Trophoblast cell (in vitro differentiated cells and primary cell): ENCODE results near the gene ZNF229. TPM values are rescaled to one million over a fixed set of nuclear protein-coding genes. Genes with fewer than 3 reads are reported as not detected.
"Not testable (repeated sequence)": the region's sequence is repeated elsewhere in the genome, so short reads cannot be mapped to it uniquely, and the experiment has no call there.

ENCODE experiments used
- DNase-seq, 2 donors: peaks; one replicate each; pipeline ENCODE4 v3.0.0-alpha.2; 2016
- H2AFZ ChIP-seq: 2 replicates; pipeline ENCODE4 v1.6.1; 2013; ENCODE audit warnings: low read length, moderate library complexity, mild to moderate bottlenecking; ENCODE audit not compliant: insufficient read depth, poor library complexity
- H2AK5ac ChIP-seq: 2 replicates; pipeline ENCODE4 v1.6.1; 2013; ENCODE audit warnings: mild to moderate bottlenecking, low read length
- H2BK120ac ChIP-seq: 2 replicates; pipeline ENCODE4 v1.6.1; 2013; ENCODE audit warnings: low read length, mild to moderate bottlenecking, moderate library complexity; ENCODE audit not compliant: insufficient read depth, poor library complexity
- H2BK12ac ChIP-seq: 2 replicates; pipeline ENCODE4 v1.6.1; 2013; ENCODE audit warnings: mild to moderate bottlenecking, low read length, moderate library complexity
- H2BK5ac ChIP-seq: 2 replicates; pipeline ENCODE4 v1.6.1; 2013; ENCODE audit warnings: low read length, low read depth, moderate library complexity, mild to moderate bottlenecking; ENCODE audit not compliant: poor library complexity
- H3K14ac ChIP-seq: 2 replicates; pipeline ENCODE4 v1.6.1; 2013; ENCODE audit warnings: mild to moderate bottlenecking, low read length
- H3K18ac ChIP-seq: 2 replicates; pipeline ENCODE4 v1.6.1; 2013; ENCODE audit warnings: mild to moderate bottlenecking, low read length
- H3K23ac ChIP-seq: 2 replicates; pipeline ENCODE4 v1.6.1; 2013; ENCODE audit warnings: low read length
- H3K27ac ChIP-seq: 2 replicates; pipeline ENCODE4 v1.5.1; 2013; ENCODE audit warnings: low read depth, mild to moderate bottlenecking, inconsistent platforms, low read length, moderate library complexity
- H3K27me3 ChIP-seq: 2 replicates; pipeline ENCODE4 v1.6.1; 2013; ENCODE audit warnings: inconsistent platforms, mild to moderate bottlenecking, low read length, moderate library complexity; ENCODE audit not compliant: insufficient read depth
- H3K36me3 ChIP-seq, 2 experiments: 1 replicate in 1 of 2; 2 replicates in 1 of 2; pipeline ENCODE4 v1.6.1; 2013; ENCODE audit warnings: low read length in 2 of 2, mild to moderate bottlenecking in 2 of 2, moderate library complexity in 1 of 2; ENCODE audit not compliant: insufficient read depth in 2 of 2, control insufficient read depth in 1 of 2
- H3K4ac ChIP-seq: 2 replicates; pipeline ENCODE4 v1.6.1; 2013; ENCODE audit warnings: low read depth, mild to moderate bottlenecking, low read length, moderate library complexity
- H3K4me1 ChIP-seq, 2 experiments: 1 replicate in 1 of 2; 2 replicates in 1 of 2; pipeline ENCODE4 v1.6.1; 2013; ENCODE audit warnings: low read length in 2 of 2, mild to moderate bottlenecking in 2 of 2, moderate library complexity in 1 of 2; ENCODE audit not compliant: insufficient read depth in 2 of 2, control insufficient read depth in 1 of 2
- H3K4me2 ChIP-seq: 2 replicates; pipeline ENCODE4 v1.6.1; 2013; ENCODE audit warnings: inconsistent platforms, mild to moderate bottlenecking, low read length, moderate library complexity
- H3K4me3 ChIP-seq: 2 replicates; pipeline ENCODE4 v1.5.1; 2013; ENCODE audit warnings: mild to moderate bottlenecking, low read depth, low read length, inconsistent platforms
- H3K79me1 ChIP-seq: one replicate; pipeline ENCODE4 v1.6.1; 2013; ENCODE audit warnings: low read length
- H3K79me2 ChIP-seq: 2 replicates; pipeline ENCODE4 v1.6.1; 2013; ENCODE audit warnings: low read length, mild to moderate bottlenecking; ENCODE audit not compliant: control insufficient read depth, insufficient read depth, poor library complexity
- H3K9ac ChIP-seq: 2 replicates; pipeline ENCODE4 v1.6.1; 2013; ENCODE audit warnings: mild to moderate bottlenecking, low read length
- H3K9me3 ChIP-seq: 2 replicates; pipeline ENCODE4 v1.6.1; 2013; ENCODE audit warnings: low read depth, mild to moderate bottlenecking, control low read depth, inconsistent platforms, low read length; ENCODE audit not compliant: insufficient read depth
- H4K12ac ChIP-seq: 2 replicates; pipeline ENCODE4 v1.6.1; 2013; ENCODE audit warnings: low read depth, mild to moderate bottlenecking, low read length, moderate library complexity
- H4K8ac ChIP-seq: 2 replicates; pipeline ENCODE4 v1.6.1; 2013; ENCODE audit warnings: low read depth, mild to moderate bottlenecking, low read length, moderate library complexity
- H4K91ac ChIP-seq: one replicate; pipeline ENCODE4 v1.6.1; 2013; ENCODE audit warnings: low read depth, mild to moderate bottlenecking, low read length, moderate library complexity
- WGBS: extraction: QIAGEN DNeasy Blood & Tissue Kit; methylation state at CpG from one replicate; pipeline ENCODE4 v1.1.7; 2013; ENCODE audit warnings: missing lambda C conversion rate; ENCODE audit not compliant: insufficient read length, insufficient coverage; ENCODE audit errors: extremely low coverage; 5-methylcytosine and 5-hydroxymethylcytosine counted together
- polyA plus RNA-seq: library from polyadenylated mRNA; stranded (reverse); fragments of 200-250 nt; gene quantifications from 2 replicates; pipeline ENCODE4 v1.2.3, GENCODE V29; 2013

The ZNF229 gene
- polyA plus RNA-seq, result 5.0 and 5.2 TPM in 2 replicates

DNA sequence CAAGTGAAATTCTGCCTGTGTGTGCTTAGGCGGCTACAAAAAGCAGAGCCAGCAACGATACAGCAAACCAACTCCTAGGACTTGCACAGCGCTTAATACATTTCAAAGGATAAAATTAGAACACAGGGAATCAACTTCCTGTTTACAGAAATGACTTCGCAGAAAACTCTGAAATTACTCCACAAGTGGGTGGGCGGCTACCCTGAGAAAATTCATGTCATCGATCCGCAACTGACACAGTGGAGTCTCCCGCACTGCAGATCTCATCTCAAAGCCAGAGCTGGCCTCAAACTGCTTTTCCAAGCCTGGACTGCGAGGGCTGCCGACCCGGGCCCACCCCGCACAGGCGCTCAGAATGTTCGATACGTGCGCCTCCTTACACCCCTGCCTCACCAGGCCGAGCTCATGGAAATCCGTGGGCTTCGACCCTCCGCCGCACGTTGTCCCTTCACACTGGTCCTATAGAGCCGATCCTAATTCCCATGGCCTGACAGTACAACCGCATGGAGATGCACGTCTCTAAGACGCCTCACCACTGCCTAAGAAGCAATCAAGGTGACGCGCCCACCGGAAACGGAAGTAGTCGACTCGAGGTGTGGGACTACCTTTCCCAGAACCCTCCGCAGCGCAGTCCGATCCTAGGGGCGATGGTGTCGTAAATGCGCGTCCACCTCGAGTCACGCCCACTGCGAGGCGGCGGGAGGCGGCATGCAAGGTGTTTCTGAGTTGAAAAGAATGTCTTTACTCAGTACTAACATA lies at the start of gene ZNF229:
Gene ZNF229 (minus strand): TSS at position 557 of the 759 bp plus-strand sequence. CDS start 5,625 bp downstream, outside the sequence.
- Histone ChIP-seq H3K14ac (peak within 1 kb of the TSS; percentile 36), H3K27me3 (no peaks in the 10 kb centered on the region), H3K36me3 (peaks cover 2 to 6% of the 10 kb centered on the region in 2 experiments), H4K91ac (peak within 1 kb of the TSS; percentile 29), H4K8ac (peak within 1 kb of the TSS; percentile 85), H3K27ac (no peak within 1 kb of the TSS), H2BK120ac (no peak within 1 kb of the TSS), H3K4me3 (peak within 1 kb of the TSS; percentile 89), H3K4ac (no peak within 1 kb of the TSS), H3K9ac (no peak within 1 kb of the TSS), H2AFZ (peak within 1 kb of the TSS; percentile 46), H3K4me2 (peak within 1 kb of the TSS; percentile 65), H3K79me2 (no peaks in the 10 kb centered on the region), H3K9me3 (peaks cover 18% of the 10 kb centered on the region), H3K23ac (no peak within 1 kb of the TSS), H3K79me1 (peaks cover 2% of the 10 kb centered on the region), H2BK5ac (no peak within 1 kb of the TSS), H3K4me1 (peaks cover 3 to 4% of the 10 kb centered on the region in 2 experiments), H3K18ac (no peak within 1 kb of the TSS), H2AK5ac (no peak within 1 kb of the TSS), H4K12ac (peak within 1 kb of the TSS; percentile 7), H2BK12ac (no peak within 1 kb of the TSS)
- WGBS, result no CpG with 5 or more reads among the region's 45 CpGs
- peak; percentile 47 to 80 for DNase-seq

DNA sequence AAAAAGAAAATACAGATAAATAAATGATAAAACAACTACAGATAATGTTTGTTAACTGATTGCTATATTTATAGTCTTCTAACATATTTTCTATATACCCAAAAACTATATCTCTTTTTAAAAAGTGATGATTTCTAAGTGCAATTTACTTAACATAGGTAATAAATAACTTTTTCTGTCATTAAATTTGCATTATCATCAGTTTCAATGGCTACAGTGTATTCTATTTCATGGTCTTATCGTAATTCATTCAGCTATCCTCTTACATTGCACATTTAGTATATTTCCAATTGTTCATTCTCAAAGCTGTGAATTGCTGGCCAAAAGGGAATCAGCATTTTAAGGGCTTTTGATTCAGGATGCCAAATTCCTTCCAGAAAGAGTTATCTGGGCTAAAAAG lies 48.4 kb upstream of the ZNF229 start:
- Histone ChIP-seq H4K91ac (no peak overlapping the region), H3K18ac (no peak overlapping the region), H3K4me1 (peaks cover 9 to 11% of the 10 kb centered on the region in 2 experiments), H3K9ac (no peak overlapping the region), H3K27ac (no peak overlapping the region), H3K4ac (no peak overlapping the region), H3K14ac (no peak overlapping the region), H2AK5ac (no peak overlapping the region), H4K8ac (no peak overlapping the region), H2AFZ (no peak overlapping the region), H3K4me3 (no peak overlapping the region), H2BK120ac (no peak overlapping the region), H3K36me3 (peaks cover 29 to 40% of the 10 kb centered on the region in 2 experiments), H3K79me1 (peaks cover 5% of the 10 kb centered on the region), H4K12ac (no peak overlapping the region), H3K23ac (no peak overlapping the region), H3K9me3 (peaks cover 25% of the 10 kb centered on the region), H2BK5ac (no peak overlapping the region), H3K79me2 (peaks cover 6% of the 10 kb centered on the region), H2BK12ac (no peak overlapping the region), H3K4me2 (no peak overlapping the region), H3K27me3 (no peaks in the 10 kb centered on the region)
- no CpG with 5 or more reads among the region's 1 CpG for WGBS
- DNase-seq, result no peak

DNA sequence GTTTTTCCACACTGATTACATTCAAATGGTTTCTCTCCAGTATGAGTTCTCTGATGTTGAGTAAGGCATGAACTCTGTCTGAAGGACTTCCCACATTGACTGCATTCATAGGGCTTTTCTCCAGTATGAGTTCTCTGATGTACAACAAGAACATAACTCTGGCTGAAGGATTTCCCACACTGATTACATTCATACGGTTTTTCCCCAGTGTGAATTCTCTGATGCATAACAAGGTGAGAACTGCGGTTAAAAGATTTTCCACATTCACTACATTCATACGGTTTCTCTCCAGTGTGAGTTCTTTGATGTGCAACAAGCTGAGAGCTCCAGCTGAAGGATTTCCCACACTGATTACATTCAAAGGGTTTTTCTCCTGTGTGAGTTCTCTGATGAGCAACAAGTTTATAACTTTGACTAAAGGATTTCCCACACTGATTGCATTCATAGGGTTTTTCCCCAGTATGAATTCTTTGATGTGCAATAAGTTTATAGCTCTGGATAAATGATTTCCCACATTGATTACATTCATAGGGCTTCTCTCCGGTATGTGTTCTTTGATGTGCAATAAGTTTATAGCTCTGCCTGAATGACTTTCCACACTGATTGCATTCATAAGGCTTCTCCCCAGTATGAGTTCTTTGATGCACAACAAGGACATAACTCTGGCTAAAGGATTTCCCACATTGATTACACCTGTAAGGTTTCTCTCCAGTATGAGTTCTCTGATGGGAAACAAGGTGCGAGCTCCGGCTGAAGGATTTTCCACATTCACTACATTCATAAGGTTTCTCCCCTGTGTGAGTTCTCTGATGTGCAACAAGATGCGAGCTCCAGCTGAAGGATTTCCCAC lies 28.5 kb upstream of the ZNF229 start:
- H3K18ac ChIP-seq, result no peak overlapping the region
- H3K79me1 ChIP-seq, result no peaks in the 10 kb centered on the region
- no peak overlapping the region for H2AFZ ChIP-seq
- H4K12ac ChIP-seq, result no peak overlapping the region
- H2AK5ac ChIP-seq, result no peak overlapping the region
- H3K23ac ChIP-seq, result no peak overlapping the region
- H3K4me2 ChIP-seq, result no peak overlapping the region
- no peak overlapping the region for H3K4ac ChIP-seq
- no peak overlapping the region for H3K14ac ChIP-seq
- H3K4me1 ChIP-seq, result no peaks in the 10 kb centered on the region
- H3K27ac ChIP-seq, result no peak overlapping the region
- peak in 1 of 2 donors; percentile 5 for DNase-seq
- H2BK120ac ChIP-seq, result no peak overlapping the region
- H3K79me2 ChIP-seq, result no peaks in the 10 kb centered on the region
- H3K9me3 ChIP-seq, result peaks cover 24% of the 10 kb centered on the region
- no peak overlapping the region for H3K9ac ChIP-seq
- no peak overlapping the region for H2BK12ac ChIP-seq
- H2BK5ac ChIP-seq, result no peak overlapping the region
- H4K91ac ChIP-seq, result no peak overlapping the region
- peaks cover 6 to 33% of the 10 kb centered on the region in 2 experiments for H3K36me3 ChIP-seq
- H3K27me3 ChIP-seq, result peaks cover 2% of the 10 kb centered on the region
- no peak overlapping the region for H3K4me3 ChIP-seq
- no CpG with 5 or more reads among the region's 7 CpGs for WGBS
- no peak overlapping the region for H4K8ac ChIP-seq

DNA sequence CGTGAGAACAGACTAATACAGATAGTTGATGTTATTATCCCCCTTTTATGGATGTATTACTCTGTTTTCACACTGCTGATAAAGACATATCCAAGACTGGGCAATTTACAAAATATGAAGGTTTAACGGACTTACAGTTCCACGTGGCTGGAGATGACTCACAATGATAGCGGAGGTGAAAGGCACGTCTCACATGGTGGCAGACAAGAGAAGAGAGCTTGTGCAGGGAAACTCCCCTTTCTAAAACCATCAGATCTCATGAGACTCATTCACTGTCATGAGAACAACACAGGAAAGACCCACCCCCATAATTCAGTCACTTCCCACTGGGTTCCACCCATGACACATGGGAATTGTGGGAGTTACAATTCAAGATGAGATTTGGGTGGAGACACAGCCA lies 20.5 kb upstream of the ZNF229 start:
- not testable (repeated sequence) for H3K9ac ChIP-seq, H4K8ac ChIP-seq, H2BK12ac ChIP-seq, H4K91ac ChIP-seq, H2AK5ac ChIP-seq, H3K18ac ChIP-seq, H3K27me3 ChIP-seq, H3K27ac ChIP-seq, DNase-seq, H3K79me1 ChIP-seq, H3K36me3 ChIP-seq, H2BK120ac ChIP-seq, H3K79me2 ChIP-seq, H3K4me2 ChIP-seq, H3K14ac ChIP-seq, H3K4me1 ChIP-seq, H3K4me3 ChIP-seq, H4K12ac ChIP-seq, H3K23ac ChIP-seq, H3K4ac ChIP-seq, H2AFZ ChIP-seq, H2BK5ac ChIP-seq
- peaks cover 11% of the 10 kb centered on the region for H3K9me3 ChIP-seq
- no CpG with 5 or more reads among the region's 5 CpGs for WGBS
